Stimulated activated naive B cell treated with anti-CD40 and anti-IgM and Interleukin-4, amounts not matched to agents 10 μg/mL and 1 μg/mL and 100 μg/mL, for 72 hours (primary cell): ENCODE measurements around the gene CCNL1.
A peak's percentile ranks its signal among the peaks of the same experiment; 100 is the strongest.

Experiments used
- ATAC-seq, 2 donors: fragments of 150-1000 bp; cut with Tn5 transposase; replicated peaks; 2 replicates each; pipeline ENCODE4 v1.10.0; 2021; ENCODE audit warnings: moderate library complexity in 1 of 2
- DNase-seq: peaks from one replicate; pipeline ENCODE4 v3.0.0; 2021
- H3K27ac Mint-ChIP-seq: one replicate; pipeline ENCODE4 v1.8.0; 2022; ENCODE audit warnings: mild to moderate bottlenecking, mixed read lengths
- H3K27me3 Mint-ChIP-seq, 2 donors: one replicate each; pipeline ENCODE4 v1.8.0; 2022; ENCODE audit warnings: mixed read lengths in 2 of 2
- H3K36me3 Mint-ChIP-seq, 2 donors: one replicate each; pipeline ENCODE4 v1.8.0; 2022; ENCODE audit warnings: mixed read lengths in 2 of 2, mild to moderate bottlenecking in 1 of 2
- H3K4me1 Mint-ChIP-seq, 2 donors: one replicate each; pipeline ENCODE4 v1.8.0; 2022; ENCODE audit warnings: mixed read lengths in 2 of 2, mild to moderate bottlenecking in 1 of 2
- H3K4me3 Mint-ChIP-seq, 2 donors: one replicate each; pipeline ENCODE4 v1.8.0; 2022; ENCODE audit warnings: mild to moderate bottlenecking in 2 of 2, mixed read lengths in 2 of 2, moderate library complexity in 1 of 2
- H3K9me3 Mint-ChIP-seq, 2 donors: one replicate each; pipeline ENCODE4 v1.8.0; 2022; ENCODE audit warnings: mixed read lengths in 2 of 2, mild to moderate bottlenecking in 1 of 2

Gene CCNL1

DNA sequence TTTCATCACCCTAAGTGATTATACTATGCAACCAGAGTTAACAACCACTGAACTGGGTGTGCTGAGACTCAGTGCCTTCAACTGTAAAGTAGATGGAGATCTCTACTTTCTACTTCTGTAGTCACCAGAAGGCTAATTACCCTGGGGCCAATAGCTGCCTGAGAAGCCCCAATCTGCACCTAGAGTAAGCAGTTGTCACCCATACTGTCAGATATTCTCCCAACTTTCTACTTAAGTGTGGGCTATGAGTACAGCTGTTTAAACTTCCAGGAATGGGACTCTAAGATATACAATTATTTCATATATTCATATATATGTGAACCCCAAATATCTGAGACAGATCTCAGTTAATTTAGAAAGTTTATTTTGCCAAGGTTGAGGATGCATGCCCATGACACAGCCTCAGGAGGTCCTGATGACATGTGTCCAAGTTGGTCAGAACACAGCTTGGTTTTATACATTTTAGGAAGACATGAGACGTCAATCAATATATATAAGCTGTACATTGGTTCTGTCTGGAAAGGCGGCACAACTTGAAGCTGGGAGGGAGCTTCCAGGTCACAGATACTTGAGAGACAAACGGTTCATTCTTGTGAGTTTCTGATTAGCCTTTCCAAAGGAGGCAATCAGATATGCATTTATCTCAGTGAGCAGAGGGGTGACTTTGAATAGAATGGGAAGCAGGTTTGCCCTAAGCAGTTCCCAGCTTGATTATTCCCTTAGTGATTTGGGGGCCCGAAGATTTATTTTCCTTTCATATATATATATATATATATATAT lies 41.9 kb downstream of the CCNL1 start:
- Mint-ChIP-seq H3K9me3 (no peaks in the 10 kb centered on the region), H3K36me3 (no peaks in the 10 kb centered on the region), H3K4me1 (no peaks in the 10 kb centered on the region), H3K4me3 (no peak overlapping the region), H3K27me3 (peaks cover 6 to 10% of the 10 kb centered on the region in 2 donors), H3K27ac (no peak overlapping the region)
- ATAC-seq (no peak), DNase-seq (no peak)

DNA sequence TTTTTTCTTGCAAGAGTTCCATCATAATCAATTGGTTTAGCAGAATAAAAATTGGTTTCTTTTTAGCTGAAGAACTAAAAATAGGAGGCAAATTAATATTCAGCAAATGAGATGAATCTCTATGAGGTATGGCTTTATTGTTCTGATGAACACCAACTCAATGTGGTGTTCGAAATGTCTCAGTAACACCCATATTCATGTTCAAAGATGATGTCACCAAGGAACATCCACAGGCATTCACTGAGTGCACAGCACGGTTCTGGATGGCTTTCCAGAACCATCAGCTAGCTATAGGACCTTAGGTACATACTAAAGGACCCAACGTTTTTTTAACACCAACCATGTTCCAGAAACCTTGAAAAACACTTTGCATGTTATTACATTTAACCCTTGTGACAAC lies 42.7 kb downstream of the CCNL1 start:
- Mint-ChIP-seq H3K9me3 (no peaks in the 10 kb centered on the region), H3K27ac (no peak overlapping the region), H3K4me3 (no peak overlapping the region), H3K36me3 (no peaks in the 10 kb centered on the region), H3K27me3 (peaks cover 6 to 10% of the 10 kb centered on the region in 2 donors), H3K4me1 (no peaks in the 10 kb centered on the region)
- ATAC-seq (no peak), DNase-seq (no peak)

DNA sequence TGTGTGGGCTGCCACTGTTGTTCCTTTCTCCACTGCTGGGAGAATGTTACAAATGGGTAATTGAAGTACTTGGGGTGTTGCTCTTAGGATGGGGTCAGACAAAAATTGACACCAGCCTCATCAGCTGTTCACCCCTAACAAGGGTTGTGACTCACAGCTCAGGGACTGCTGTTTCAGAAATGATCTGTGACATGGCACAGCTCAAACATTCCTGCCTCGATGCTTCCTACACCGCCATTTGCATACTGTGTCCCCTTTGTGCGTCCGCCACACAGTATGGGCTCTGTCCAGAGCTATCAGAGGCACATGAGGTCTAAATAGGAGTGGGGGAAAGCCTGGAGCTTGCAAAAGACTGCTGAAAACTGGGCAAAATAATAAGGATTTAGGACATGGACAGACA lies 43.9 kb downstream of the CCNL1 start:
- H3K27me3 Mint-ChIP-seq, result peaks cover 6 to 10% of the 10 kb centered on the region in 2 donors
- no peaks in the 10 kb centered on the region for H3K9me3 Mint-ChIP-seq
- H3K4me1 Mint-ChIP-seq, result no peaks in the 10 kb centered on the region
- no peak overlapping the region for H3K27ac Mint-ChIP-seq
- no peak overlapping the region for H3K4me3 Mint-ChIP-seq
- DNase-seq, result no peak
- no peaks in the 10 kb centered on the region for H3K36me3 Mint-ChIP-seq
- ATAC-seq, result no peak

DNA sequence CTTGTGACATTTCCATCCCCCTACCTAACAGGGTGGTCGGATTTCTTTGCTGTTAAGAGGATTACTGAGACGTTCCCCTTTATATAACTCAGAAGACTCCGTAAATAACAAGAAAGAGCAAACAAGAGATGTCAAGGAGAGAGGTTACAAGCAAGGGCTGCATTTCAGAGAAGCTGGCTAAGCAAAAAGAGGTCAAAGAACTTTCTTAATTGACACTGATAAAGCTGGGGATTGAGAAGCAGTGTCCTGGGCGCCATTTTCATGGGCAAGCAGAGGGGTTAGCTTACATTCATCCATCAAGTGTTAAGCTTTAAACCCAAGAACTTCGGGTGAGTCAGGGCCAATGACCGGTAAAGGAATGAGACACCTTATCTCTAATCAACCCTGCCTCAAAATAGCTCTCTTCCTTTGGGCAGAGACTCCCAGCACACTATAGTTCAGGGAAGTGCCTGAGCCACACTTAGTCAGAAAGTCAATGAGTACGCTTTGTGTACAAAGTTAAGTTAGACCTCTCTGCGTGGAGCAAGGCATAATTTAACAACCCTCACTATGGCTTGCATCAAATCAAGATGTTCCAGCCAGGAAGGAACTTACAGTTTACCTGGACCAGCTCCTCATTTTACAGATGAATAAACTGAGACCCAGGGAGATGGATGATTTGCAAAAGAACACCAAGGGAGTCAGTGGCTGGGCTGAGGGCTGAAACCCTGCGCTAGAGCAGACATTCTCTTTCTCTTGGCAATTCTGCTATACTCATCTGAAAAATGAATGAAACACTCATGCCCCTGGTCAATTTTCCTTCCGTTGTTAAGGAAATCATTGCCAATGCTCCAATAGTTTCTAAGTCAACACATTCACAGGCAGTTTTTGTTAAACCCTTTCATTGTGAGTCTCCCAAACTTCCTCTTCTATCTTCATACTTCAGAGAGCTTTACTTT lies 44.6 kb downstream of the CCNL1 start:
- no peak for ATAC-seq
- Mint-ChIP-seq H3K9me3 (no peaks in the 10 kb centered on the region), H3K4me3 (no peak overlapping the region), H3K36me3 (no peaks in the 10 kb centered on the region), H3K27ac (no peak overlapping the region), H3K4me1 (no peaks in the 10 kb centered on the region), H3K27me3 (peaks cover 6 to 10% of the 10 kb centered on the region in 2 donors)
- DNase-seq, result no peak

DNA sequence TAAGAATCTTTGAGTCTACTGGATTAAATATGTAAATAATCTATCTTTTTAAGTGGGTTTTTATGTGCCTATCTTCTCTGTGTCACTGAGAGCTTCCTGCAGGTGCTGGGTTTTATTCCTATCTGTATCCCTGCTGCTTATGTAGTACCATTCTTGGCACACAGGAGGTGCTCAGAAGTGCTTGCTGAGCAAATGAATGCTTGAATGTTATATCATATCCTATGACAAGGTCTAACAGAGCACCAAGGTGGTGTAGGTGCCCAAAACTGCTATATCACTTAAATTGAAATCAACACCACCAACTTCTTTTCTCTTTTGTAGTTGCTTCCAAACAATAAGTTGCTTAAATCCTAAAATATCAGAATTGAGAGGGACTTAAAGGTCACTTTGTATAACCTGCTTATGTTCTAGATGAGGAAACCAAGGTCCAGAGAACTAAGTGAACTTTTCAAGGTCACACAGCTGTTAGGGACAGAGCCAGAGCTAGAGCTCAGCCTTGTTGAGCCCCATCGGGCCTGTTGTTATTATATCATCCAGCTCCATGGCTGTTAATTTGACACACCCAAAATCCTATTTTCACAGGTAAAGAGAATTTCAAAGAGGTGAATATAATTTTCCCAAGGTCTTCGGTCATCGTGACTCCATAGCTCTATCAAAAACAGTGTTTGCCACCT lies 46.0 kb downstream of the CCNL1 start:
- H3K9me3 Mint-ChIP-seq, result no peaks in the 10 kb centered on the region
- H3K27me3 Mint-ChIP-seq, result no peaks in the 10 kb centered on the region
- no peak overlapping the region for H3K27ac Mint-ChIP-seq
- peaks cover 3 to 4% of the 10 kb centered on the region in 2 donors for H3K4me1 Mint-ChIP-seq
- ATAC-seq (peak; percentile 46 to 57), DNase-seq (no peak)
- H3K4me3 Mint-ChIP-seq, result no peak overlapping the region
- H3K36me3 Mint-ChIP-seq, result no peaks in the 10 kb centered on the region

DNA sequence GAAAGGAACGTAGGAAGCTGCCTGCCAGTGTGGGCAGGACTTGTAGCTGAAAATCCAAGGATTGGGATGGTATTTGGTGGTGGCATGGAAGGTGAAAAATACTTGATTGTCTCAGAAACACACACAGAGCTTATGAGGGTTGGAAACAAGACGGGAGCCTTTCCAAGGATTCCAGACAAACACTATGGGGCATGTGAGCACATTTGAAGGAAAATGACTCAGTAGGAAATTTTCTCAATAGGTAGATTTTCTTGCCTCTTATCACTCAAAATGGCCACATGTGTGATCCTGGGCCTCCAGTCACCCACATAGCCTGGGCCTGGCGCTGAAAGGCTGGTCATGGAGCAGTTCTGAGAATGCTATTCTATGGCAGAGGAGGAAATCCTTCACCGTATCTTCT lies 47.4 kb downstream of the CCNL1 start:
- peaks cover 3 to 4% of the 10 kb centered on the region in 2 donors for H3K4me1 Mint-ChIP-seq
- no peaks in the 10 kb centered on the region for H3K9me3 Mint-ChIP-seq
- H3K27me3 Mint-ChIP-seq, result no peaks in the 10 kb centered on the region
- ATAC-seq (no peak), DNase-seq (no peak)
- H3K36me3 Mint-ChIP-seq, result no peaks in the 10 kb centered on the region
- no peak overlapping the region for H3K4me3 Mint-ChIP-seq
- H3K27ac Mint-ChIP-seq, result no peak overlapping the region

DNA sequence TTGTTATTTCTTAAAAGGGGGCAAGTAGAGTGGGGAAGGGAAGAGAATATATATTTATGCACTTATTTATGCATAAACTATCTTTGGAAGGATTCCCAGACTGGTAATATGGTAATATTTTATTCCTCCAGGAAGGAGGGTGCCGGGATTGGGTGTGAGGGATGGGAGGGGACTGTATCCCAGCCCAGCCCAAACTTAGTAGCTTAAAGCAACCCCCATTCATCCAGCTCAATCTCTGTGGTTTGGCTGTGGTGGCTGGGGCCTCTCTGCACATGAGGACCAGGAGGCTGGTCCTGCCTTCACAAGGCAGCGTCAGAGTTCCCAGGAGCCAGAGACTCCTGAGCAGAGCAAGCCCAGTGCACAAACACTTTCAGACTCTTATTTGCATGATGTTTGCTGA lies 48.4 kb downstream of the CCNL1 start:
- no peaks in the 10 kb centered on the region for H3K9me3 Mint-ChIP-seq
- H3K36me3 Mint-ChIP-seq, result no peaks in the 10 kb centered on the region
- no peaks in the 10 kb centered on the region for H3K27me3 Mint-ChIP-seq
- ATAC-seq (no peak), DNase-seq (no peak)
- H3K4me3 Mint-ChIP-seq, result no peak overlapping the region
- H3K27ac Mint-ChIP-seq, result no peak overlapping the region
- peaks cover 3 to 4% of the 10 kb centered on the region in 2 donors for H3K4me1 Mint-ChIP-seq

DNA sequence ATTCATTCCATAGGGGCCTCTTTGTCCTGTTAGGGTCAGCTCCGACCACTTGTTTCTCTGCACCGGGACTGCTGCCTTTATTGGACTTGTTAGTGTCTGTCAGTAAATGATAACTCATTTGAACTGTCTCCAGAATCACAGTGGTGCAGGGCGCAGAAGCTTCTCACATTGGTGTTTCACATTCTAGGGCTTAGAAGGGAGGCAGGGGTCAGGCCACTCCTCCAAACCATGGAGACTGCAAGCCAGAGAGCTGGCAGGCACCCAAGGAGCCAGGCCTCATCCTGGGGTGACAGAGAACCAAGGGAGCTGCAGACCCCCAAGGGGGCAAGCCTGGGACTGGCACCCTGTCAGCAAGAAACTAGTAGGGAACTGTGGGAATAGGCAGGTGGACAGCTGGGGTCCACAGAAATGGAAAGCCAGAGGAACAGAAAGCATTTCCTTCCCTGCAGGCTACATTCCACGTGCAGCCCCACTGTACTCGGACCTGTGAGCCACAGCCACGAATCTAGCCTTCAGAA lies 49.1 kb downstream of the CCNL1 start:
- no peak overlapping the region for H3K27ac Mint-ChIP-seq

DNA sequence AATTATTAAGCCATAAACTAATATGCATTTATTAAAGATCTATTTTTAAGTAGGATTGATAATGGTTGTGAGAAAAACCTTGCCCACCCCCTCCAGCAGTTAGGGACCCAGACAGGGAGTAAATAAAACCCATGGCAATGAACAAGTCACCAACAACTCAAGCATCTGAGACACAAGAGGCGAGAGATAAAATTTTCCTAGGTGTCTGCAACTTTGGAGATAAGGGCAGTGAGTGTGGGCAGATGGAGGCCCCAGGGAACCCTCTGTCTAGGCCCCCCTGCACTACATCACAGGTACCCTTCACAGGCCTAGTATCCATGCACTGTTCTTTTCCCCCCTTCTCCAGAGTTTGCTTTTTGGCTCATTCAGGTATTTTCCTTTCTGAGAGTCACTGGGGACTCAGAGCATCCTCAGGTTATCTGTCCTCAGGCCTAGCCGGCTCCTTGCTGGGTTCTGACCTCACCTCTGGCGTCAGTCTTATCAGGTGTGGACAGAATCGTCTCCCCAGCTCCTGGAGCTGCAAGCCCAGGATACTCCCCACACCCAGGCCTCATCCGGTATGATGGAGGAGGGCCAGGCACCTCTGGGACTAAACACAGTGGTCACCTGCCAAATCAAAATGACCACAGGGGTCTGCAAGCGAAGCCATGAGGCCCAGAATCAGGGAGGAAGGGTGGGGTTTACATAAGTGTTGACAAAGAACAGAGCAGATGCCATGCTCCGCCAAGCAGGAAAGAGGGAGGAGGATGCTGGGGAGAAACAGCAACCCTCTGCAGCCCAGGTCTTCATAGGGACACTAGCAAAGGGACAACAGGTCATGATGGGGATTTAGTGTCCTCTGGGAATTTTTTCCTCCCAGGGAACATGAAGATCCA lies 50.4 kb downstream of the CCNL1 start:
- Mint-ChIP-seq H3K36me3 (no peaks in the 10 kb centered on the region), H3K4me3 (no peak overlapping the region), H3K27ac (no peak overlapping the region), H3K4me1 (peaks cover 8 to 14% of the 10 kb centered on the region in 2 donors), H3K27me3 (no peaks in the 10 kb centered on the region), H3K9me3 (no peaks in the 10 kb centered on the region)
- DNase-seq, result no peak
- no peak for ATAC-seq

More for the DNA sequence above, 49.1 kb downstream of the CCNL1 start:
- H3K4me3 Mint-ChIP-seq, result no peak overlapping the region
- H3K9me3 Mint-ChIP-seq, result no peaks in the 10 kb centered on the region
- DNase-seq (no peak), ATAC-seq (no peak)
- no peaks in the 10 kb centered on the region for H3K36me3 Mint-ChIP-seq
- no peaks in the 10 kb centered on the region for H3K27me3 Mint-ChIP-seq
- peaks cover 4% of the 10 kb centered on the region in 2 donors for H3K4me1 Mint-ChIP-seq

DNA sequence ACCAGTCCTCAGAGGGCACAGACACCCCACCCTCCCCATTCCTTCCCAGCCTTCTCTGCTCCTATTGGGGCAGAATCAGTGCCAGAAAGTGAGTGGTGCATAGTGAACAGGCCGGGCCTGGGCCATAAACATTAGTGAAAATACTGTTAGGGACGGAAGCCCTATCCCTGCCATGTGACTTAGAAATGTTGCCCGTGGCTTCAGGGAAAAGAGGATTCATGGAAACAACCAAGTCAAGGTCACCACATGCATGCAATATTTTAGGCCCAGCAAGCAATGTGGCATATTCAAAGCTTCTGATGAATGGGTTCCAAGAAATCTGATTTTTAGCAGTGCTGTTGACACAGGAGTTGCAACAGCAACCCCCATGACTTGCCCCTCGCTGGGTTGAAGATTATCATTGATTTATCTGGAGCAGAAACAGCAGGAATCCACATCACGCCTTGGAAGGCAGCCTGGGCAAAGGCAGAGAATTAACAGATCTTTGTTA lies 52.3 kb downstream of the CCNL1 start:
- Mint-ChIP-seq H3K4me3 (no peak overlapping the region), H3K36me3 (no peaks in the 10 kb centered on the region), H3K27ac (no peak overlapping the region), H3K4me1 (peaks cover 13 to 28% of the 10 kb centered on the region in 2 donors), H3K9me3 (no peaks in the 10 kb centered on the region), H3K27me3 (no peaks in the 10 kb centered on the region)
- ATAC-seq (no peak), DNase-seq (no peak)

DNA sequence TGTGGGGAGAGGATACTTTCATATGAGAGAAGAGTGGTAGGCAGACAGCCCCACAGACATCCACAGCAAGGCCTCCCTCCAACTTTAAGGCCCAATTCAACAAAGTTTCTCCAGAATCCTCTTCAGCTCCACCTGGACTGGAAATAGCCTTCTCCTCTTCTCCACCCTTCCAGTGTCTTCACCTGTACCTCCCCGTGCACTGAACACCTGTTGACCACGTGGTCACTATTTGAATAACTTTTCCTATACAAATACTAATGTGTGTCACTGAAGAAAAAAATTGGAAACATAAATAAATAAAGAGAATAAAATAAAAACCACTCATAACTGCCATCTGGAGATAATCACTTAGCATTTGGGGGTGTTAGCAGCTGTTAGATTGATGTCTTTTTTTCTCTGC lies 52.9 kb downstream of the CCNL1 start:
- Mint-ChIP-seq H3K36me3 (no peaks in the 10 kb centered on the region), H3K4me3 (no peak overlapping the region), H3K9me3 (no peaks in the 10 kb centered on the region), H3K4me1 (peaks cover 13 to 28% of the 10 kb centered on the region in 2 donors), H3K27me3 (no peaks in the 10 kb centered on the region), H3K27ac (no peak overlapping the region)
- no peak for ATAC-seq
- no peak for DNase-seq

DNA sequence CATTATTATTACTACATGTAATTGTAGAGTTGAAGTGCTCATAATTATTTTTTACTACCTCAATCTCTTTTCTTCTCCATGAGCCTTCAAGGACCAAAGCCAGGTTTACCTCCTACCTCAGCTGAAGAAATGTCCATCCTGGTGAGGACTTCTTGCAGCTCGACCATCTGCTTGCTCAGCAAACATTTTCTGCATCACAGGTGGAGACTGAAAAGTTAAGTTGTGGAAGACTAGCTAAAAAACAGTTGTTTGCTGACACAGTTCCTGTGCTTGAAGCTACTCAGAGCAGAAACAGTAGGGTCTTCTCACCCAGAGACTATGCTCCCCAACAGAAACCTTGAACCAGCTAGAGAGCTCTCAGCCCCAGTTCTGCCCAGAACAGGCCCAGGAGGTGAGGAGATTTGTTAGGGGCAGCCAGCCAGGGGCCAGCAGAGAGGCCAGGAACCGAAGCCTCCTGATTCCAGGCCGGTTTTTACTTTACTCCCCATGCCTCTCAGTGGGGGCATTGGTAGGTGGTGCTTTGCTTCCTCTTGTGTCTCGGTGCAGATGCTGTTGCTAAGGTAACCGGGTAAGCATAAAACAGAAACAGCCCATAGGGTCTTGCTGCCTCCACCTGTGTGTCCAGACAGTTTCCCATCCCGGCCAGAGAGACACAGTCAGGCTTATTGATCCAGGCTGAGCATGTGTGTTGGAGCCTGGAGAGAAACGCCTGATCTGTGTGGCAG lies 54.9 kb downstream of the CCNL1 start:
- ATAC-seq, result peak; percentile 56 to 57
- Mint-ChIP-seq H3K27ac (peak overlapping the region; percentile 37), H3K4me3 (no peak overlapping the region), H3K4me1 (peaks cover 13 to 28% of the 10 kb centered on the region in 2 donors), H3K27me3 (no peaks in the 10 kb centered on the region), H3K9me3 (no peaks in the 10 kb centered on the region), H3K36me3 (no peaks in the 10 kb centered on the region)
- DNase-seq, result no peak

DNA sequence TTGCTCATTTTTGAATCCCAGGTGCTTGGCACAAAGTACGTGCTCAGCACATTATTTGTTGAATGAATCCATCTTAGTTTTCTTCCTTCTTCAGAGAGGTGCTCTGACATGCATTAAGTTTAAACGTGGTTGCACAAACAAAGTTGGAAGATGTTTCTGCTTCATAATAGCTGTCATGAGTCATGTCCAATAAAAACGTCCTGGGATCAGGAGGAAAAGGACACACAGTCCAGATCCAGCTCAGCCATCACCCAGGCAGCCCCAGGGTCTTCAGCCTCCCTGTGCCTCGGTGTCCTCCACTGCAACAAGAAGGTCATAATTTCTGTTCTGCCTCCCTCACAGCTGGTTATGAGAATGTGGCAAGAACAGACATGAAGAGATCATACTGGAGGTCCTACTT lies 55.4 kb downstream of the CCNL1 start:
- H3K27ac Mint-ChIP-seq, result no peak overlapping the region
- no peak for DNase-seq
- H3K9me3 Mint-ChIP-seq, result no peaks in the 10 kb centered on the region
- no peak for ATAC-seq
- no peaks in the 10 kb centered on the region for H3K27me3 Mint-ChIP-seq
- peaks cover 10 to 24% of the 10 kb centered on the region in 2 donors for H3K4me1 Mint-ChIP-seq
- no peaks in the 10 kb centered on the region for H3K36me3 Mint-ChIP-seq
- H3K4me3 Mint-ChIP-seq, result no peak overlapping the region
